Calu3 (cell line): ENCODE results near the gene ASPDH. TPM values are rescaled to one million over a fixed set of nuclear protein-coding genes. Genes with fewer than 3 reads are reported as not detected.

Experiments used
- Bru-seq: library from RNA; stranded (reverse); fragments of 400-500 nt; gene quantifications from one replicate; lab custom pipeline; 2021; lab: Mats Ljungman, UMichigan
- BruChase-seq, 2 experiments: library from RNA; stranded (reverse); fragments of 400-500 nt; gene quantifications; one replicate each; lab custom pipeline; 2021; lab: Mats Ljungman, UMichigan
- BruUV-seq: library from RNA; stranded (reverse); fragments of 400-500 nt; replicated peaks from 2 replicates; lab custom pipeline; 2021; lab: Mats Ljungman, UMichigan
- CTCF ChIA-PET: fragments of 300-600 bp; sonication (Branson Sonifier 250); formaldehyde crosslinking; loops from one replicate; lab custom pipeline; 2022; ENCODE audit warnings: antibody characterized with exemption; lab: Charles Lee
- DNase-seq: peaks from one replicate; pipeline ENCODE4 v3.0.0; 2022
- H3K27ac Mint-ChIP-seq: one replicate; pipeline ENCODE4 v1.8.0; 2022; ENCODE audit warnings: mixed read lengths; ENCODE audit not compliant: unreplicated experiment
- H3K27me3 Mint-ChIP-seq: one replicate; pipeline ENCODE4 v1.8.0; 2022; ENCODE audit warnings: mixed read lengths; ENCODE audit not compliant: unreplicated experiment
- H3K36me3 Mint-ChIP-seq: one replicate; pipeline ENCODE4 v1.8.0; 2022; ENCODE audit warnings: mild to moderate bottlenecking, moderate library complexity, mixed read lengths; ENCODE audit not compliant: insufficient read depth, unreplicated experiment
- H3K4me1 Mint-ChIP-seq: one replicate; pipeline ENCODE4 v1.8.0; 2022; ENCODE audit warnings: mild to moderate bottlenecking, low read depth, mixed read lengths; ENCODE audit not compliant: unreplicated experiment
- H3K4me3 Mint-ChIP-seq: one replicate; pipeline ENCODE4 v1.8.0; 2022; ENCODE audit warnings: mild to moderate bottlenecking, low read depth, moderate library complexity, mixed read lengths; ENCODE audit not compliant: unreplicated experiment
- H3K9me3 Mint-ChIP-seq: one replicate; pipeline ENCODE4 v1.8.0; 2022; ENCODE audit warnings: low read depth, mixed read lengths; ENCODE audit not compliant: unreplicated experiment
- CTCF ChIP-seq: fragments of 200-600 bp; IDR thresholded peaks from one replicate; pipeline ENCODE4 v1.8.0; 2022; ENCODE audit warnings: antibody characterized with exemption; ENCODE audit not compliant: unreplicated experiment
- intact Hi-C: fragments of 100-400 bp; cut with micrococcal nuclease; formaldehyde crosslinking; loops from one replicate; pipeline ENCODE4 v1.10.0; 2022; ENCODE audit not compliant: unreplicated experiment
- long read RNA-seq: library from polyadenylated mRNA; stranded (forward); transcript quantifications from one replicate; pipeline ENCODE4 v2.0.0, GENCODE V29; 2022
- total RNA-seq: library from RNA; stranded (reverse); gene quantifications from 2 replicates; pipeline ENCODE4 v1.2.3, GENCODE V29; 2022

The ASPDH gene
- total RNA-seq (not detected in 2 replicates), Bru-seq, nascent RNA (not detected), BruChase-seq, experiment 1, labeled RNA remaining after a 6-hour chase (percentile 13 among the genes with signal in this experiment), BruChase-seq, experiment 2, labeled RNA remaining after a 2-hour chase (percentile 14 among the genes with signal in this experiment)
- long read RNA-seq: 0 reads

DNA sequence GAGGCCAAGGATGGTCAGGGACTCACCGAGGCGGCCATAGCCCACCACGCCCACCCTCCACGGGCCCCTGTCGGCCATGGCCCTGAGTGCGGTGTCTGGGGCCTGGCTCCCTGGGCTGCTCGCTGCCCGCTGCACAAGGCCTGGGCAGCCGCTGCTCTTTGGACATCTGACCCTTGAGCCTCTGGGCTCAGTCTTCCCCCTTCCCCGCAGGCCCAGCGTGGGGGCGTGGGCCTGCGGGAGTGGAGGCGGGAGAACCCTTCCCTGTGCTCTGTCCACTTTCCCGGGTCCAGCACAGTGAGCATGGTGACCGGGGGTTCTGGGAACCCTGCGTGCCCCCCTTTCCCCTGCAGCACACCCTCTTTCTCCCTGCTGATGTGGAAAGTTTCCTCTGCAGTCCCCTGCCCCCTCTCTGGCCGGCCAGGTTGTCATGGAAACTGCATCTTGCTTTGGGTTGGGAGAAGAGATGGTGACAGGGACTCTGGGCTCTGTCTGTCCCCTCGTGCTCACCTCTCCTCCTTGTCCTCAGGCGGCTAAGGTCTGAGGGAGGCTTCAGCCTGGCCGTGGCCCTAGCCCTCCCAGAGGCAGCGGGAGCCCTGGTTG lies at the start of gene ASPDH:
Gene ASPDH, minus strand, starts transcription at position 168 of the 600 bp plus-strand sequence. Its CDS starts 90 bp downstream, at position 78.
- H3K9me3 Mint-ChIP-seq: no peaks in the 10 kb centered on the region
- peaks cover 57% of the 10 kb centered on the region for H3K36me3 Mint-ChIP-seq
- no peak for DNase-seq
- intact Hi-C loops: no loop called here
- peak within 1 kb of the TSS; percentile 84 for H3K4me3 Mint-ChIP-seq
- CTCF ChIA-PET: no interaction called here
- peak within 1 kb of the TSS; percentile 44 for H3K27ac Mint-ChIP-seq
- no TSS peak for BruUV-seq
- H3K4me1 Mint-ChIP-seq: peaks cover 13% of the 10 kb centered on the region
- peaks cover 57% of the 10 kb centered on the region for H3K27me3 Mint-ChIP-seq
- no peak for TF ChIP-seq CTCF

GRCh38 chr19:50562996-50563395 lies 49.3 kb upstream of the ASPDH start:
- Mint-ChIP-seq H3K27me3 (peaks cover 83% of the 10 kb centered on the region), H3K4me1 (no peaks in the 10 kb centered on the region), H3K27ac (no peak overlapping the region), H3K9me3 (no peaks in the 10 kb centered on the region), H3K4me3 (no peak overlapping the region), H3K36me3 (peaks cover 6% of the 10 kb centered on the region)
- TF ChIP-seq CTCF: no peak
- CTCF ChIA-PET: interaction anchor here (0.6 kb wide), 1 partner anchor 304 kb away, joined by 4 read pairs; no protein-coding TSS in a partner anchor
- no peak for DNase-seq
- BruUV-seq: no TSS peak
- intact Hi-C loops: no loop called here

- CTCF ChIA-PET: interaction anchor here (0.6 to 0.8 kb wide), 2 partner anchors 303 to 412 kb away, joined by 4 read pairs; no protein-coding TSS in a partner anchor
- TF ChIP-seq CTCF: no peak
- Mint-ChIP-seq H3K36me3 (peaks cover 6% of the 10 kb centered on the region), H3K4me3 (no peak overlapping the region), H3K4me1 (no peaks in the 10 kb centered on the region), H3K9me3 (no peaks in the 10 kb centered on the region), H3K27me3 (peaks cover 84% of the 10 kb centered on the region), H3K27ac (no peak overlapping the region)
- intact Hi-C loops: no loop called here
- no TSS peak for BruUV-seq
- DNase-seq: no peak
Measured at GRCh38 chr19:50562329-50562728, 48.6 kb upstream of the ASPDH start.

GRCh38 chr19:50559636-50560035 lies 45.9 kb upstream of the ASPDH start:
- peaks cover 8% of the 10 kb centered on the region for H3K4me1 Mint-ChIP-seq
- no peak for TF ChIP-seq CTCF
- H3K36me3 Mint-ChIP-seq: peaks cover 12% of the 10 kb centered on the region
- H3K27ac Mint-ChIP-seq: no peak overlapping the region
- intact Hi-C loops: no loop called here
- CTCF ChIA-PET: interaction anchor here (1.1 kb wide), 1 partner anchor 22 kb away, joined by 4 read pairs; no protein-coding TSS in a partner anchor
- no TSS peak for BruUV-seq
- peaks cover 84% of the 10 kb centered on the region for H3K27me3 Mint-ChIP-seq
- no peaks in the 10 kb centered on the region for H3K9me3 Mint-ChIP-seq
- no peak for DNase-seq
- H3K4me3 Mint-ChIP-seq: no peak overlapping the region
